DOHH2 (cell line): ENCODE measurements around the gene AEBP2.

Experiments
- H3F3A ChIP-seq: fragments of 200-600 bp; sonication (generic), shearing (Covaris generic); 2 replicates; pipeline ENCODE4 v1.6.0; 2016; ENCODE audit warnings: antibody characterized with exemption, mild to moderate bottlenecking; ENCODE audit not compliant: control insufficient read depth, insufficient read depth
- H3K27ac ChIP-seq: fragments of 200-600 bp; sonication (generic); 2 replicates; pipeline ENCODE4 v1.5.1; 2014; ENCODE audit warnings: low read depth, mild to moderate bottlenecking, low read length, moderate library complexity
- H3K27me3 ChIP-seq: fragments of 200-600 bp; sonication (generic); 2 replicates; pipeline ENCODE4 v1.6.1; 2014; ENCODE audit warnings: mild to moderate bottlenecking, low read length, mixed read lengths; ENCODE audit not compliant: control insufficient read depth
- H3K36me3 ChIP-seq: fragments of 200-600 bp; sonication (generic); 2 replicates; pipeline ENCODE4 v1.6.1; 2014; ENCODE audit warnings: mild to moderate bottlenecking, low read length, moderate library complexity, mixed read lengths; ENCODE audit not compliant: control insufficient read depth
- H3K4me1 ChIP-seq: fragments of 200-600 bp; sonication (generic); 2 replicates; pipeline ENCODE4 v1.6.1; 2014; ENCODE audit warnings: mild to moderate bottlenecking, low read length, mixed read lengths; ENCODE audit not compliant: control insufficient read depth
- H3K4me2 ChIP-seq: fragments of 200-600 bp; sonication (generic); 2 replicates; pipeline ENCODE4 v1.6.0; 2014; ENCODE audit warnings: mild to moderate bottlenecking, low read length, moderate library complexity
- H3K4me3 ChIP-seq: fragments of 200-600 bp; sonication (generic); 2 replicates; pipeline ENCODE4 v1.5.1; 2014; ENCODE audit warnings: mild to moderate bottlenecking, low read length, mixed read lengths
- H3K79me2 ChIP-seq: fragments of 200-600 bp; sonication (generic); 2 replicates; pipeline ENCODE4 v1.6.1; 2014; ENCODE audit warnings: mild to moderate bottlenecking, low read length, mixed read lengths; ENCODE audit not compliant: control insufficient read depth
- H3K9me2 ChIP-seq: fragments of 200-600 bp; sonication (generic); replicated peaks from 2 replicates; pipeline ENCODE4 v1.6.1; 2014; ENCODE audit warnings: mild to moderate bottlenecking, low read length, mixed read lengths; ENCODE audit not compliant: control insufficient read depth
- H3K9me3 ChIP-seq: fragments of 200-600 bp; sonication (generic); 2 replicates; pipeline ENCODE4 v1.6.1; 2014; ENCODE audit warnings: antibody characterized with exemption, low read length, mixed read lengths; ENCODE audit not compliant: control insufficient read depth, insufficient read depth
- H4K20me1 ChIP-seq: fragments of 200-600 bp; sonication (generic); 2 replicates; pipeline ENCODE4 v1.6.0; 2014; ENCODE audit warnings: low read depth, mild to moderate bottlenecking, antibody characterized with exemption, low read length, moderate library complexity; ENCODE audit not compliant: control insufficient read depth, insufficient read depth
- CTCF ChIP-seq: fragments of 200-600 bp; sonication (generic); IDR thresholded peaks from one replicate; pipeline ENCODE4 v1.5.1; 2014; ENCODE audit warnings: antibody characterized with exemption, mild to moderate bottlenecking, low read depth, low read length; ENCODE audit not compliant: poor library complexity, severe bottlenecking
- EZH2phosphoT487 ChIP-seq: fragments of 200-600 bp; sonication (generic); IDR thresholded peaks from 2 replicates; pipeline ENCODE4 v1.6.1; 2017; ENCODE audit warnings: borderline replicate concordance, mild to moderate bottlenecking, antibody characterized with exemption, low read length, moderate library complexity, mixed read lengths

AEBP2 gene

GRCh38 chr12:19520646-19521415 is 81.5 kb downstream of the AEBP2 start:
- no peak for TF ChIP-seq EZH2phosphoT487
- TF ChIP-seq CTCF: no peak
- Histone ChIP-seq H3K27ac (no peak overlapping the region), H3K36me3 (peaks cover 16% of the 10 kb centered on the region)

GRCh38 chr12:19525274-19525673 is 86.0 kb downstream of the AEBP2 start:
- TF ChIP-seq CTCF (no peak), EZH2phosphoT487 (no peak)
- Histone ChIP-seq H3F3A (peaks cover 5% of the 10 kb centered on the region; the same call in 1 of the 2 replicates), H3K4me1 (no peaks in the 10 kb centered on the region), H3K36me3 (peaks cover 4% of the 10 kb centered on the region; the same call in 1 of the 2 replicates), H3K27me3 (no peaks in the 10 kb centered on the region), H3K9me3 (no peaks in the 10 kb centered on the region), H3K4me2 (no peak overlapping the region), H3K4me3 (no peak overlapping the region), H3K79me2 (no peaks in the 10 kb centered on the region), H3K27ac (no peak overlapping the region), H4K20me1 (no peaks in the 10 kb centered on the region), H3K9me2 (no peaks in the 10 kb centered on the region)

More at GRCh38 chr12:19520646-19521415, 81.5 kb downstream of the AEBP2 start:
- Histone ChIP-seq H4K20me1 (no peaks in the 10 kb centered on the region), H3K4me1 (no peaks in the 10 kb centered on the region), H3K4me2 (no peak overlapping the region), H3F3A (0 out of 2 replicates have a peak, but pooled peaks cover 2% of the 10 kb centered on the region), H3K9me2 (no peaks in the 10 kb centered on the region), H3K4me3 (no peak overlapping the region), H3K79me2 (no peaks in the 10 kb centered on the region), H3K27me3 (no peaks in the 10 kb centered on the region), H3K9me3 (no peaks in the 10 kb centered on the region)

GRCh38 chr12:19527866-19528265 is 88.6 kb downstream of the AEBP2 start:
- no peak overlapping the region for H3K4me2 ChIP-seq
- no peak overlapping the region for H3K27ac ChIP-seq
- TF ChIP-seq EZH2phosphoT487 (no peak), CTCF (no peak)
- no peak overlapping the region for H3K4me3 ChIP-seq
- H4K20me1 ChIP-seq: no peaks in the 10 kb centered on the region
- peaks cover 5% of the 10 kb centered on the region; the same call in 1 of the 2 replicates for H3F3A ChIP-seq
- H3K27me3 ChIP-seq: no peaks in the 10 kb centered on the region
- H3K9me2 ChIP-seq: no peaks in the 10 kb centered on the region
- no peaks in the 10 kb centered on the region for H3K36me3 ChIP-seq
- H3K79me2 ChIP-seq: no peaks in the 10 kb centered on the region
- H3K4me1 ChIP-seq: no peaks in the 10 kb centered on the region
- H3K9me3 ChIP-seq: no peaks in the 10 kb centered on the region
